ENCODE data around the gene B3GNT4. TPM values are rescaled to one million over a fixed set of nuclear protein-coding genes. Genes with fewer than 3 reads are reported as not detected.

B3GNT4 gene
- total RNA-seq, 1 donor from 2014 or later = 0.51 TPM

DNA sequence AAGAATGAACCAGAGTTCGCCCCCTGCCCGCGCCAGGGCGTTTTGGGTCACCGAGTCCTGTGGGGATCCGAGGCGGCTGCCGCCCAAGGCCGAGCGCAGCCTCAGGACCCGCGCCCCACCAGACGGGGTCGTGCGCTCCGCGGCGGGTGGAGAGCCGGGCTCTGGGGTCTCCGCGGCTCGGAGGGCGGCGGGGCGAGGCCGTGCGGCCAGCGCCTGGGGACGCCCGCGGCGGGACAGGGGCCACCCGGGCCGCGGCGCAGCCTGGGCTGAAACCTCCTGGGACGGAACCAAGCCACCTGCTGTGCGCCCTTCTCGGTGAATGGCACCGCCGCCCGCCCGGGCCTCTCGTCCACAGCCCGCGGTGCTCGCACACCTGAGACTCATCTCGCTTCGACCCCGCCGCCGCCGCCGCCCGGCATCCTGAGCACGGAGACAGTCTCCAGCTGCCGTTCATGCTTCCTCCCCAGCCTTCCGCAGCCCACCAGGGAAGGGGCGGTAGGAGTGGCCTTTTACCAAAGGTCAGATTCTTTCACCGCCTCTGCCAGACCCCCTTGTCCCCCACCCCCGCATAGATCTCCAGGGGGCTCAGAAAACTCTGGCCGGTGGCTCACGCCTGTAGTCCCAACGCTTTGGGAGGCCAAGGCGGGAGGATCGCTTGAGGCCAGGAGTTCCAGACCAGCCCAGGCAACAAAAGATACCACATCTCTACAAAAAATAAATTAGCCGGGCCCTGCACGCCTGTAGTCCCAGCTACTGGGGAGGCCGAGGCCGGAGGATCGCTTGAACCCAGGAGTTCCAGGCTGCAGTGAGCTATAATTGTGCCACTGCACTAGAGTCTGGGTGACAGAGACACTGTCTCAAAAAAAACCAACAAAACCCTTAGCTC lies 901 bp downstream of the B3GNT4 start:
- TF ChIP-seq, protein P1, sequence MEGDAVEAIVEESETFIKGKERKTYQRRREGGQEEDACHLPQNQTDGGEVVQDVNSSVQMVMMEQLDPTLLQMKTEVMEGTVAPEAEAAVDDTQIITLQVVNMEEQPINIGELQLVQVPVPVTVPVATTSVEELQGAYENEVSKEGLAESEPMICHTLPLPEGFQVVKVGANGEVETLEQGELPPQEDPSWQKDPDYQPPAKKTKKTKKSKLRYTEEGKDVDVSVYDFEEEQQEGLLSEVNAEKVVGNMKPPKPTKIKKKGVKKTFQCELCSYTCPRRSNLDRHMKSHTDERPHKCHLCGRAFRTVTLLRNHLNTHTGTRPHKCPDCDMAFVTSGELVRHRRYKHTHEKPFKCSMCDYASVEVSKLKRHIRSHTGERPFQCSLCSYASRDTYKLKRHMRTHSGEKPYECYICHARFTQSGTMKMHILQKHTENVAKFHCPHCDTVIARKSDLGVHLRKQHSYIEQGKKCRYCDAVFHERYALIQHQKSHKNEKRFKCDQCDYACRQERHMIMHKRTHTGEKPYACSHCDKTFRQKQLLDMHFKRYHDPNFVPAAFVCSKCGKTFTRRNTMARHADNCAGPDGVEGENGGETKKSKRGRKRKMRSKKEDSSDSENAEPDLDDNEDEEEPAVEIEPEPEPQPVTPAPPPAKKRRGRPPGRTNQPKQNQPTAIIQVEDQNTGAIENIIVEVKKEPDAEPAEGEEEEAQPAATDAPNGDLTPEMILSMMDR (IDR thresholded peaks at IDR 0.05; ENCODE audit: unreplicated experiment) = no peak
- H3K27ac Mint-ChIP-seq = no peak overlapping the region
- H3K27me3 Mint-ChIP-seq (ENCODE audit: low read depth) = peaks cover 56% of the 10 kb centered on the region
- no peak for DNase-seq (ENCODE audit: low spot score in 2 of 2, unreplicated experiment in 2 of 2)
- peaks cover 5% of the 10 kb centered on the region for H3K4me1 Mint-ChIP-seq
- H3K9me3 Mint-ChIP-seq = no peaks in the 10 kb centered on the region
- H3K4me3 Mint-ChIP-seq = peak overlapping the region; percentile 63
- H3K36me3 Mint-ChIP-seq = peaks cover 18% of the 10 kb centered on the region

DNA sequence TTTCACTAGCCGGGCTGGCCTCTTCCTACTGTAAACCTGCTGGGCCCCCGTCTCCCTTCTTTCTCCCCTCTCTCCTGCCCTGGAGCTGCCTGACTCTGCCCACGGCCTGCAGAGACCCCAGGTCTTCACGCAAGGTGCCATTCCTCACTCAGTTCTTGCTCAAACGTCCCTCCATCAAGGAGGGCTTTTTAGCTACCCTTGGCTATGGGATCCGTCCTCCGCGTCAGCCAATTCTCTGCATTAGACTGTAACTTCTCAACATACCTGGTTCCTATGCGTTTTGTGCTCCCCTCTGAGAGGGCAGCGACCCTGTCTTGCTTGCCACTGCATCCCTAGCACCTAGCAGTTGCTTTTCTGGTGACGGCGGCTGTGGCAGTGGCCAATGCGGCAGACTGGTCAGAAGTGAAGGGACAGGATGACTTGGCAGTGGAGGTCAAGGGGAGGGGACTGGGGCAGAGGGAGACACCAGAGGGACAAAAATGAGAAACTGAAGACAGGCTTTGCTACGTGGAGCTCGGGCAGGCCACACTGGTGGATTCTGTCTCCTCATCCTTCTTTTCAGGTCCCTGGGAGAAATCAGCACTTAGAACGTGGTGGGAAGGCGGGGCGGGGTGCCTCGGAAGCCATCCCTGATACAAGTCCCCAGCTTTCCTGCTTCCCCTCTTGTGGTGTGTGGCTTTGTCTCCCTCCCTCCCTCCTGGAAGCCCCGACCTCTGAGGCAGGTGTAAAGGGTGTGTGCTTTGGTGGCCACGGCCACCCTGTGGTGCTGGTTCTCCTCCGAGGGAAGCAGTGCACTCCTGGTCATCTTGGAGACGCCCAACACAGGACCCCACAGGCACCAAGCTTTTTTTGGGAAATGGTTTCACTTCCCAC lies 1.8 kb downstream of the B3GNT4 start:
- Mint-ChIP-seq H3K27me3 (ENCODE audit: low read depth) (peaks cover 47% of the 10 kb centered on the region), H3K4me3 (peak overlapping the region; percentile 63), H3K27ac (no peak overlapping the region), H3K4me1 (peaks cover 5% of the 10 kb centered on the region), H3K36me3 (peaks cover 24% of the 10 kb centered on the region), H3K9me3 (no peaks in the 10 kb centered on the region)
- TF ChIP-seq, protein P1 (IDR thresholded peaks at IDR 0.05; ENCODE audit: unreplicated experiment) = no peak
- no peak for DNase-seq (ENCODE audit: low spot score in 2 of 2, unreplicated experiment in 2 of 2)

DNA sequence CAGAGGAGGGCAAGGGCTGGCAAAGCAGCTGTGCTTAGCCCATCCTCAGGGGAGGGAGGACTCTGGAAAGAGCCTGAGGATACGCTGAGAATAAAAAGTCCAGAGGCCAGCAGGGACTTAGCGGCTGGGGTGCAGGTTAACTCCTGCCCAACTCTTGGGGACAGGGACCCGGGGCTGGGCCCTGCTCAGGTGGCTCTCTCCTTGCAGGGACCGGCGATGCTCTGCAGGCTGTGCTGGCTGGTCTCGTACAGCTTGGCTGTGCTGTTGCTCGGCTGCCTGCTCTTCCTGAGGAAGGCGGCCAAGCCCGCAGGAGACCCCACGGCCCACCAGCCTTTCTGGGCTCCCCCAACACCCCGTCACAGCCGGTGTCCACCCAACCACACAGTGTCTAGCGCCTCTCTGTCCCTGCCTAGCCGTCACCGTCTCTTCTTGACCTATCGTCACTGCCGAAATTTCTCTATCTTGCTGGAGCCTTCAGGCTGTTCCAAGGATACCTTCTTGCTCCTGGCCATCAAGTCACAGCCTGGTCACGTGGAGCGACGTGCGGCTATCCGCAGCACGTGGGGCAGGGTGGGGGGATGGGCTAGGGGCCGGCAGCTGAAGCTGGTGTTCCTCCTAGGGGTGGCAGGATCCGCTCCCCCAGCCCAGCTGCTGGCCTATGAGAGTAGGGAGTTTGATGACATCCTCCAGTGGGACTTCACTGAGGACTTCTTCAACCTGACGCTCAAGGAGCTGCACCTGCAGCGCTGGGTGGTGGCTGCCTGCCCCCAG lies 2.8 kb downstream of the B3GNT4 start:
- no peaks in the 10 kb centered on the region for H3K9me3 Mint-ChIP-seq
- no peak overlapping the region for H3K4me3 Mint-ChIP-seq
- H3K27ac Mint-ChIP-seq = no peak overlapping the region
- H3K4me1 Mint-ChIP-seq = peaks cover 5% of the 10 kb centered on the region
- TF ChIP-seq, protein P1 (IDR thresholded peaks at IDR 0.05; ENCODE audit: unreplicated experiment) = no peak
- peaks cover 24% of the 10 kb centered on the region for H3K36me3 Mint-ChIP-seq
- DNase-seq (ENCODE audit: low spot score in 2 of 2, unreplicated experiment in 2 of 2) = no peak
- H3K27me3 Mint-ChIP-seq (ENCODE audit: low read depth) = peaks cover 42% of the 10 kb centered on the region

DNA sequence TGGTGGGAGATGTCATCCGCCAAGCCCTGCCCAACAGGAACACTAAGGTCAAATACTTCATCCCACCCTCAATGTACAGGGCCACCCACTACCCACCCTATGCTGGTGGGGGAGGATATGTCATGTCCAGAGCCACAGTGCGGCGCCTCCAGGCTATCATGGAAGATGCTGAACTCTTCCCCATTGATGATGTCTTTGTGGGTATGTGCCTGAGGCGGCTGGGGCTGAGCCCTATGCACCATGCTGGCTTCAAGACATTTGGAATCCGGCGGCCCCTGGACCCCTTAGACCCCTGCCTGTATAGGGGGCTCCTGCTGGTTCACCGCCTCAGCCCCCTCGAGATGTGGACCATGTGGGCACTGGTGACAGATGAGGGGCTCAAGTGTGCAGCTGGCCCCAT lies 3.5 kb downstream of the B3GNT4 start:
- Mint-ChIP-seq H3K27ac (no peak overlapping the region), H3K36me3 (peaks cover 29% of the 10 kb centered on the region), H3K9me3 (no peaks in the 10 kb centered on the region), H3K27me3 (ENCODE audit: low read depth) (peaks cover 35% of the 10 kb centered on the region), H3K4me3 (no peak overlapping the region), H3K4me1 (peaks cover 5% of the 10 kb centered on the region)
- TF ChIP-seq, protein P1 (IDR thresholded peaks at IDR 0.05; ENCODE audit: unreplicated experiment) = no peak
- no peak for DNase-seq (ENCODE audit: low spot score in 2 of 2, unreplicated experiment in 2 of 2)

DNA sequence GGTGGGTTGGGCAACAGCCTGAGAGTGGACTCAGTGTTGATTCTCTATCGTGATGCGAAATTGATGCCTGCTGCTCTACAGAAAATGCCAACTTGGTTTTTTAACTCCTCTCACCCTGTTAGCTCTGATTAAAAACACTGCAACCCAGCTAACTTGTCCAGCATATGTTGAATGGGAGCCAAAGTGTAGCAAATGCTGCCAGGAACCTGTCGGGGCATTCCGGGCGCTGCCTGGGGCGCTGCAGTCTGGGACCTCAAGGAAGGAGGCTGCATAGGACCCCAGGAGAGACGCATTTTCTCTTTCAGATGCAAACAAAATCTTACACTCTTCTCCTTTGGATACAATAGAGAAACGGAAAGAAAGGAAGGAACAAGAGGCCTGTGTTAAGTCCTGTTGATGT lies 3.9 kb downstream of the B3GNT4 start:
- H3K27me3 Mint-ChIP-seq (ENCODE audit: low read depth) = peaks cover 33% of the 10 kb centered on the region
- H3K4me1 Mint-ChIP-seq = peaks cover 5% of the 10 kb centered on the region
- H3K9me3 Mint-ChIP-seq = no peaks in the 10 kb centered on the region
- DNase-seq (ENCODE audit: low spot score in 2 of 2, unreplicated experiment in 2 of 2) = no peak
- no peak overlapping the region for H3K4me3 Mint-ChIP-seq
- H3K27ac Mint-ChIP-seq = no peak overlapping the region
- TF ChIP-seq, protein P1 (IDR thresholded peaks at IDR 0.05; ENCODE audit: unreplicated experiment) = no peak
- peaks cover 33% of the 10 kb centered on the region for H3K36me3 Mint-ChIP-seq

Data from mesothelial cell of epicardium (in vitro differentiated cells).